Stimulated activated CD8-positive, alpha-beta memory T cell treated with anti-CD3 and anti-CD28 coated beads, Interleukin-7, amount 100 ng/mL, for 48 hours (primary cell): Measurements from ENCODE around the gene CCKAR.

ENCODE experiments used
- DNase-seq, 2 donors: peaks; one replicate each; pipeline ENCODE4 v3.0.0-alpha.2; 2020; ENCODE audit warnings: low read depth in 1 of 2; ENCODE audit errors: extremely low read depth in 1 of 2

Gene CCKAR

GRCh38 chr4:26462874-26463273 is 27.4 kb downstream of the CCKAR start:
- DNase-seq: no peak

DNA sequence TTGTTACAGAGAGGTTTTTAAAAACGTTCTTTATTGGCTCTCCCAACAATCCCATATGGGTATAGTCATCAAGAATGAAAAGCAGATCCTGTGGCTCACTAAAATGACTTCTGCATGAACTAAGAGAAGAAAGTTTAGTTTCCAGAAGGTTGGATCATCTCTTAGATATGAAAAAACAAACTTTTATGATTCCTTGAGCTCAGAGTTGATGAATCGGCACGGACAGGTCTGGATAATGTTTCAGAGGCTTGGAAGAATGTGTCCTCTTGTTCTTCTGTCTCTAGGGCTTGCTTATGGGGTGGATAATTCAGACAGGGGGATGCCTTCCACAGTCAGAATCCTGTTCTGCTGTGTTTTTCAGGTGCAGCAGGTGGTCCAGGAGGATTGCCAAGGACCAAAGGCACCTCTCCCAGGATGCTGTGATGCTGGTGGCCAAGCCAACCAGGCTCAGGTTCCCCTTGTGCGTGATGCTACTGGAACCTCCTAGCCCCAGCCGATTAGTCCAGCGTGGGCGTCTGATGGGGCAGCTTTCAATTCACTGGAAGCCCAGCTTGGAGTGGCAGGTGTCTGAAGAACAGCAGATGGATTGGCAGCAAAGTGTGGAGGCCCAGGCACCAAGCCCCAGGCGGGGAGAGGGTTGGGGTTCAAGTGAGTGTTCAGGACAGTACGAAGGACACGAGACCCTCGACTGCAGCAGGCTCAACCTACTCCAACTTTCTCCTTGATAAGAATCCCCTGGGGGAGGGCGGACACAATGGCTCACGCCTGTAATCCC is 30.3 kb downstream of the CCKAR start:
- no peak for DNase-seq

DNA sequence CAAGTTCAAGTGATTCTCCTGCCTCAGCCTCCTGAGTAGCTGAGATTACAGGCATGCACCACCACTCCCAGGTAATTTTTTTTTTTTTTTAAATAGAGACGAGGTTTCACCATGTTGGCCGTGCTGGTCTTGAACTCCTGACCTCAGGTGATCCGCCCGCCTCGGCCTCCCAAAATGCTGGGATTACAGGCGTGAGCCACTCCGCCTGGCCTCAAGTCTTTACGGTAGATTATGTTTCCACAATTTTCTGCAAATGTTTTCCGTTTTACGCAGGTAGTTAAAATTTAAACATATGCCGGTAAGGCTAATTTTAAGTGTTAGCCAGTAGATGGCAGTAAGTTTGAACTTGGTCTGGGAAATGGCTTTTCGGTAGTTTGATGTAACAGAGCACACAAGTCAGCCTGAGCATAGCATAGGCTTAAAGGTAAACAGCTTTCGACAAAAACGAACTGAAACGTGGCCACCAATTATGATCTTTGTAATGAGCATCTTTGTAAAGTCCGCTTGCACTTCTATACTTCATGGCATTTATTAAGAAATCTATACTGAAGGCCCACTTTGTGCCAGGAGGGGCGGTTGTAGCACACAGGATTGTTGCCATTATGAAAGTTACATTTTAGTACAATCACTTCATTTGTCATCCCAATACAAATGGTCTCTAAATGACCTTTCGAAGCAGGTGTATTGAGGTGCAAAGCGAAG is 31.1 kb downstream of the CCKAR start:
- DNase-seq: no peak

DNA sequence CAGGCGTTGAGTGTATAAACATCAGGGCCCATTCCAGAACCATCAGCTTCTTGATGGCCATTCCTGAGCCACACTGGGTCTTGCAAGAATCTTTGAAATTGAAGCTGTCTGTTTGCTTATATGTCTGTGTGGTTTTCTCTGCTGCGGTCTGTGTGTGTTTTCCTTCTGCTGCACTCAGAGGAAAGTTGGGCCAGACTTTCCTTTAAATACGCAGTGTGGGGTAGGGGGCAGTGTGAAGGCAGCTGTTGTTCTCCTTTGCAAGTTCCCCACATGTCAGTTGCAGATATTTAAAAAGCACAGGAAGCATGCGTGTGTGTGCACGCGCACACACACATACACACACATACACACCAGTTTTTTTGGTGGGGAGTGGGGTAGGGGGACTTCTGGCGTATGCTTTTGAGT is 32.1 kb downstream of the CCKAR start:
- DNase-seq: no peak

DNA sequence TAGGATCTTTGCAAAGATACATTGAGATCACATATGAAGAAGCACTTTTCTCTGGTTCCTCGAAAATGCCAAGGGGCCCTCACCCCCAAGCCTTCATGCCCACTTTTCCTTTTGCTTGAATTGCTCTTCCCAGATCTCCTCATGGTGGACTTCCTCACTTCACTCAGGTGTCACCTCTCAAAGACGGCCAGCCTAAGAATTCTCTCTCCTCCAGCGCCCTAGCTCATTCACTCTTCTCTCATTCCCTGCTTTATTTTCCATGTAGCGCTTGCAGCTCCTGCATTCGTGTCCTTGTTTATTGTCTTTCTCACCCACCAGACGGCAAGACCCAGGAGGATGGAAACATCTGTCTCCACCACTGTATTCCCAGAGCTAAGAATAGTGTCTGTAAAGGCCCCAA is 32.9 kb downstream of the CCKAR start:
- no peak for DNase-seq

GRCh38 chr4:26455571-26455970 is 34.7 kb downstream of the CCKAR start:
- no peak for DNase-seq

DNA sequence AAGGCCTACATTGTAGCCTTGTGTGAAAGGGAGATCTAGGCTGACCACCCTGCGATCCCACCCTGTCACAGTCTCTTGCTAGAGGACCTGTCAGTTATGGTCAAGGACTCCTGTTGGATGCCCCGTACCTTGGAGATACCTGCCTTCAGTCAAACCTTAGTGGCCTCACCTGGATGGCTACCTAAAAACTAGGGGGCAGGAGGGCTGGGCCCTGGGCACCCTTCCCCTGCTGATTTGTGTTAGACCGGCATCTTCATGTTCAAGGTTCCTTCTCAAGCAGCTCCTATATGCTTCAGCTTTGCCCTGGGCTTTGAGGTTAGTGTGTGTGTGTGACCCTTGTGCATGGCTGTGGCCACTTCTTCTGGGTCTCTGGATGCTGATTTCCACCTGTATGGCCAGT is 35.3 kb downstream of the CCKAR start:
- DNase-seq: no peak

GRCh38 chr4:26452565-26453531 is 37.4 kb downstream of the CCKAR start:
- no peak for DNase-seq

- DNase-seq: no peak
Measured at GRCh38 chr4:26451597-26451996, 38.7 kb downstream of the CCKAR start.

DNA sequence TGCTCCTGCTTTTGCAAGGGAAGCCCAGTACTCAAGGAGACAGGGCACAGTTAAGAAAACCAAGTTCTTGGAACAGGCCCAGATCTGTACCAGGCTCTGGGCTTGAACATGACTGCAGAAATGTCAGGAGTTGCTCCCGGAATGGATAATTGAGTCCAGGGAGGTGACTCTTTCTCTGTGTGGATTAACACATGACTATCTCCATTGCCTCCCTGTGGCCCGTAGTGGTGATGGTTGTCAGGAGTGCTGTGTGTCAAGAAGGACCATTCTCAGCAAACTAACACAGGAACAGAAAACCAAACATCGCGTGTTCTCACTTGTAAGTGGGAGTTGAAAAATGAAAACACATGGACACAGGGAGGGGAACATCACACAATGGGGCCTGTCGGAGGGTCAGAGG is 39.9 kb downstream of the CCKAR start:
- DNase-seq: no peak

GRCh38 chr4:26447378-26447777 is 42.9 kb downstream of the CCKAR start:
- no peak for DNase-seq

GRCh38 chr4:26441771-26442170 is 48.5 kb downstream of the CCKAR start:
- no peak for DNase-seq

DNA sequence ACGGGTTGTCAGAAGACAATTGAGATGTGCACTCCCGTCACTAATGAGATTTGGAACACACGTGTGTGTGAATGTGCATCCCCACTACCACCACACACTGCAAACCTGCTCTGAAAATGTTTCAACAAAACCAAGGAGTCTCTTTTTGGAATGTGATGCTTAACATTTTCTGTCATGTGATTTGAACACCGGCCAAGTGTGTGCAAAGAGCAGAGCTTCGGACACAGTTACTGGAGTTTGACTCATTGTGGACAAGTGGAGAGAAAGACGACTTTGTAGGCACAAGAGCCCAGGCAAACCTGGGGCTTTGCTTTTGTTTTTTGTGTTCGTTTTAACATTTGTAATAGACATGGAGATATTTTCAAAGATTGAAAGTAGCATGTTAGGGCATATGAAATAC is 49.2 kb downstream of the CCKAR start:
- DNase-seq: no peak

DNA sequence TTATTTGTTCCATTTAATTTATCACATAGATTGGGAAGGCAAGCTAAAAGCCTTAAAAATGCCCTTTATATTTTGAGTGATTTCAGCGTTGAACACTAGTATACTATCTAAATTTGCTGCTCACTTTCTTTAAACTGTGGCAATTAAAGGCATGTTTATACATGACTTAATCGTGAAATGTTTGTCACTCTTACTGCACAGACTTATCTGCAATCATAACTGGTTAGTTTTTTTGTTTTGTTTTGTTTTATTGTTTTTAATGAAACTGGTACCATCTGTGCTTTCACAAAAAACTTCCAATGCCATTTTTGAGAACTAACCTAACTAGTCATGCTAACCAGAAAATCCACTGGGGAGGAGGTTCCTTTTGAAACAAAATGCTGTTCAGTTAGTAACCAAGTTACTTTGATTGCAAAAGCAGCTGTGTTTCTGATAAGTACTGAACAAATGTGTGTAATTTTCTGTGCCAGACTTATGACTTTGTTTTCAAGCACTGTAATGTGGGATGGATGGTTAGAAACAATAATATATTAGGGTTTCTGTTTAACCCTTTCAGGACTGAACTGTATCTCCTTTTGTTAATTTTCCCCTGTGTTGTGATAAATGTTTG is 56.1 kb downstream of the CCKAR start:
- DNase-seq: no peak

- no peak for DNase-seq
Measured at GRCh38 chr4:26433556-26433955, 56.7 kb downstream of the CCKAR start.

GRCh38 chr4:26432419-26432818 is 57.9 kb downstream of the CCKAR start:
- DNase-seq: no peak

DNA sequence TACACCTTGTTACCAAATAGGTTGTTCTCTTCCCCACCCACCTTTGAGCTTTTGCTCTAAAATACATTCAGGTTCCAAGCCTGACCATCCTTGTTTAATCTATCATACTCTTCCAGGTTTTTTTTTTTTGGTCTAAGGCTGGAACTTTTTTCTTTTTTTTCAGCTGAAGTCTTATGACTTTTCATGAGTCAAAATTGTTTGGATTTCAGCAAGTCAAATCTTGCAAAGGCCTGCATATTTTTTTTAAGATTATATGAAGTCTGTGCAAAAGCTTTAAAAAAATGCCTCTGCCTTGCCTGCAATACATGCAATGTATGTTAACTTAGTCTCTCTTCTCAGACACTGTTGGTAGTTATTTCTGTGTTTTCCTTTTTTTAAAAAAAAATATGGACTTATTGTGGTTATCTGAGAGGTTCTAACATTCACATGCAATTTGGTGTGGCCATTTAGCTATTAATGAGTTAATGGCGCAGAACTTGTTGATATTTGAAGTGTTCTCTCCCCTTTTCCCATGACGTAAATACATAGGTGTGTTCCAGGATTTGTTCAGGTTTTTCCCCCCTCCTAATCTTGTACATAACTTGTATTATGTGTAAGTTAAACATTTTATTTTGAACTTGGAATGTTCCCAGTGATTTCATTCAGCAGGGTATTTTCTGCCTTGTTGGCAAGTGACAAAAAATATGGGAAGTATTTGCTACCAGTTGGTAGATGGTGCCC is 58.7 kb downstream of the CCKAR start:
- no peak for DNase-seq
